NB4 (cell line): ENCODE data around the gene MSI2.

Experiments
- DNase-seq: peaks from one replicate; pipeline ENCODE4 v3.0.0; 2010; ENCODE audit warnings: low read depth
- H3K4me3 ChIP-seq: one replicate; pipeline ENCODE4 v1.5.1; 2011; ENCODE audit warnings: mild to moderate bottlenecking, low read depth, low read length, moderate library complexity
- MYC ChIP-seq: IDR thresholded peaks from 2 replicates; pipeline ENCODE4 v1.6.1; 2011; ENCODE audit warnings: low read depth, low read length
- POLR2A ChIP-seq: IDR thresholded peaks from 2 replicates; pipeline ENCODE4 v1.6.1; 2011; ENCODE audit warnings: mild to moderate bottlenecking; ENCODE audit not compliant: insufficient read length; ENCODE audit errors: extremely low read depth
- TF ChIP-seq, protein P1 (sequence below): IDR thresholded peaks from 2 replicates; pipeline ENCODE4 v1.6.1; 2011; ENCODE audit warnings: low read depth, low read length
- TF ChIP-seq, protein P2 (sequence below): IDR thresholded peaks from one replicate; pipeline ENCODE4 v1.5.1; 2012; ENCODE audit warnings: low read depth, low read length

Gene MSI2

DNA sequence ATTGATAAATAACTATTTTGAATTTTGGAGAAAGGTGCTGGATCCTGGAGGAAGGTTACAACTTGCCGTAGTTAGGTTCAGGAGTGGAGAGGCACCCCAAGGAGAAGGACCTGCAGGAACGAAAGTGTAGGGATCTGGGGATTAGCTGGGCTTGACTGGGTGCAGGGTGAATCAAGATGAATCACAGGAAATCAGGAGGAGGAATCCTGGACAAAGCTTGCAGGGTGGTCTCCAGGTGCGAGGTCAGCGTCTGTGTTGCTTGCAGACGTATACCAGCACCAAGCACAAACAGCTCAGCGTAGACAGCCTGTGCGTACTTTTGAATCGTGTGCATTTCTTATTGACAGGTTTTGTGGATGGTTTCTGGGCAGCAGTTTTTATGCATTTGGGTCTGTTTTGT lies 144.3 kb downstream of the MSI2 start:
- DNase-seq = no peak
- no peak for TF ChIP-seq MYC
- no peak for TF ChIP-seq POLR2A
- TF ChIP-seq, protein P1, sequence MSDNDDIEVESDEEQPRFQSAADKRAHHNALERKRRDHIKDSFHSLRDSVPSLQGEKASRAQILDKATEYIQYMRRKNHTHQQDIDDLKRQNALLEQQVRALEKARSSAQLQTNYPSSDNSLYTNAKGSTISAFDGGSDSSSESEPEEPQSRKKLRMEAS = no peak
- TF ChIP-seq, protein P2, sequence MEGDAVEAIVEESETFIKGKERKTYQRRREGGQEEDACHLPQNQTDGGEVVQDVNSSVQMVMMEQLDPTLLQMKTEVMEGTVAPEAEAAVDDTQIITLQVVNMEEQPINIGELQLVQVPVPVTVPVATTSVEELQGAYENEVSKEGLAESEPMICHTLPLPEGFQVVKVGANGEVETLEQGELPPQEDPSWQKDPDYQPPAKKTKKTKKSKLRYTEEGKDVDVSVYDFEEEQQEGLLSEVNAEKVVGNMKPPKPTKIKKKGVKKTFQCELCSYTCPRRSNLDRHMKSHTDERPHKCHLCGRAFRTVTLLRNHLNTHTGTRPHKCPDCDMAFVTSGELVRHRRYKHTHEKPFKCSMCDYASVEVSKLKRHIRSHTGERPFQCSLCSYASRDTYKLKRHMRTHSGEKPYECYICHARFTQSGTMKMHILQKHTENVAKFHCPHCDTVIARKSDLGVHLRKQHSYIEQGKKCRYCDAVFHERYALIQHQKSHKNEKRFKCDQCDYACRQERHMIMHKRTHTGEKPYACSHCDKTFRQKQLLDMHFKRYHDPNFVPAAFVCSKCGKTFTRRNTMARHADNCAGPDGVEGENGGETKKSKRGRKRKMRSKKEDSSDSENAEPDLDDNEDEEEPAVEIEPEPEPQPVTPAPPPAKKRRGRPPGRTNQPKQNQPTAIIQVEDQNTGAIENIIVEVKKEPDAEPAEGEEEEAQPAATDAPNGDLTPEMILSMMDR = no peak
- no peak overlapping the region for H3K4me3 ChIP-seq

DNA sequence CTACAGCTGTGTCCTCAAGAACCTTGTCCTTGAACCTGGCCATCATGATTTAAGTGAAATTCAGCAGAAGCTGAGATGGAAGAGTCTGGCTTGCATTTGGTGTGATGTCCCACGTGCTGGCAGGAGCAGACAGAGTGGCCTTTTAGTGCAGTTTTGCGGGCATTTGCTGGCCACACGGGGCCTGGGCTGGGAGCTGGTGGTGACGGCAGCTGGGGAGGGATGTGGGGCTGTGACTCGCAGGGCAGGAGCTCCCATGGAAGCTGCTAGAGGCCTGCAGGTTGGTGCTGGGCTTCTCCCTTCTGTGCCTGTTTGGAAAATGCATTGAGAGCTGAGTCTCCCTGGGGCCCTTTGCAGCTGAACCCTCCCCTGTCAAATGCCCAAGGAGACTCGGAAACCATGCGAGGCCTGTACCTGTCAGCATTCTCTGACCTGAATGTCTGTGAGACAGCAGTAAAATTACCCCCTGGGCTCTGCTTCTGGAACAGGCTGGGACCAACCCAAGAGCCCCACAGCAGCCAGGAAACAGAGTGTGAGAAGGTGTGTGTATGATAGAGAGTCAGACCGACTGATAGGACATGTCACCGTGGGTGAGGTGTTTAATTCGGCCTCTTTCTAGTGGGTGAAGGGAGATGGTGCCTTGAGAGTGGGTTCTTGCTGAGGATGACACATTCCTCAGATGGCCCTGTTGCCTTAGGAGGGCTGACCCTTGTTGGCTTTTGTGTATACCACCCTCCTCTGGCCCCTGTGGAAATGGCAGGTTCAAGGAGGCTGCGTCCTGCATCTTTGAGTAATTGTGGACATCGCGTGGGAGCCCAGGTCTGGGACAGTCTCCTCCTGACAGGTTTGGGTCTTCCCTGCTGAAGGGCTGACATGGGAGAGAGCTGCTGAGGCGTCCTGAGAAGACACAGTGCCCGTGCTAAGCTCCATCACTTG lies 145.5 kb downstream of the MSI2 start:
- TF ChIP-seq, protein P2 = peak; percentile 34
- TF ChIP-seq POLR2A = no peak
- H3K4me3 ChIP-seq = no peak overlapping the region
- DNase-seq = peak; percentile 44

DNA sequence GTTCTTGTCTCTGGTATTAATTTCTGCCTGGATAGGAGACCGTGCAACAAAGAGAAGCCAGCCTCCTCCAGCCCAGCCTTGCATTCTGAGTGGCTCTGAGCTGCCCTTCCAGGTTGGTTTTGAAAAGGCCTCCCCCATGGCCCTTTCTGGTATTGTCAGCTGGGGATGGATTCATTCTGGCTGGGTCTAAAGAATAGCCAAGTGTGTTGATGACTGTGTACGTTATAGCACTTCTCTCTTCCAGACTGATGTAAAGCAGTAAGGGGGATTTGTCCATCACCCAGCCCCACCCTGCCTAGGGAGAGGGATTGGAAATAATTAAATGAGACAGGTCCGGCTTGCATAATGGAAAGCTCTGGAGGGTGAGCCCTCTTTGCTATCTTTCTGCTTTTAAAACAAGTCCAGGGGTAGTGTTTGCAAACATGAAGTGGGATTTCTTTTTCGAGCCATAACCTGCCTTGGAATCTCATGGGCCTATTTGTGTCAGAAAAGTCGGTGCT lies 146.4 kb downstream of the MSI2 start:
- TF ChIP-seq, protein P1 = no peak
- no peak for TF ChIP-seq POLR2A
- TF ChIP-seq MYC = no peak
- TF ChIP-seq, protein P2 = no peak
- no peak for DNase-seq

DNA sequence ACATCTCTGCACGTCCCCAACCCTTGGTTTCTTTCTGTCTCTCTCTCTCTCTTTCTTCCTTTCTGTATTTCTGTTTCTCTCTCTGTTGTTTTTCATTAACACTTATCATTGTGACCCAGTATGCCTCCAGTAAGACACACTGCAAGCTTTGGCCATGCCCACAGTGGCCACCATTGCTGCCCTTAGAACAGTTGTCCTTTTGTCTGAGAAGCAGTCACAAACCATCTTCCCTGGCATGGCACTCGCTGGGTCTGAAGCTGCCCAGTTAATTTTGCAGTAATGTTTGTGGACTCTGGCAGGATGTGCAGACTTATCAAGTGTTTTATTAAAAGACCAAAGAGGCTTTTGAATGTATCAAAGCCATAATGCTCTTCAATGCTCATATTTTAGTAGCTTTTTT lies 146.9 kb downstream of the MSI2 start:
- DNase-seq = no peak
- TF ChIP-seq, protein P2 = no peak
- no peak overlapping the region for H3K4me3 ChIP-seq

More for the DNA sequence above, 146.4 kb downstream of the MSI2 start:
- no peak overlapping the region for H3K4me3 ChIP-seq

DNA sequence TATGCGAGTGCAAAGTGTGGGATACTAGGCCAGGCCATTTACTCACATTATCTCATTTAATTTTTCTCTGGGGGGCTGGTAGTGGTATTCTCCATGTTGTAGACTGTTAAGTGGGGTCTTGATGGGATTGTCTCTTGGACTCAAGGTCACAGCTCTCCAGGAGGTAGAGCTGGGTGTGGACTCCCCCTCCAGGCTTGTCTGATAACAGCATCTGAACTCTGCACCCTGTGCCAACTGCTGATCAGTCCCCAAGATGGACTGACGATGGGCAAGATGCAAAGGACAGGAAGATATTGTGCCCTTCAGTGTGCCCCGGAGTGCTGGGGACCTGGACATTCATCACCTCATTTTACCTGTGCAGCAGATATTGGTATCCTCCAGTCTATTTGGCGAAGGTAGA lies 147.8 kb downstream of the MSI2 start:
- H3K4me3 ChIP-seq = no peak overlapping the region
- DNase-seq = peak; percentile 36
- TF ChIP-seq POLR2A = no peak
- TF ChIP-seq, protein P2 = peak; percentile 23
- TF ChIP-seq, protein P1 = no peak
